NT2/D1 (cell line): ENCODE measurements around the gene MLH3.

Source experiments
- SUZ12 ChIP-seq: IDR thresholded peaks from 2 replicates; pipeline ENCODE4 v1.6.1; 2011; ENCODE audit not compliant: insufficient read length, insufficient read depth; ENCODE audit errors: extremely low read depth
- YY1 ChIP-seq: IDR thresholded peaks from 2 replicates; pipeline ENCODE4 v1.6.1; 2011; ENCODE audit not compliant: insufficient read length, insufficient read depth
- ZNF274 ChIP-seq: IDR thresholded peaks from 2 replicates; pipeline ENCODE4 v1.6.1; 2011; ENCODE audit warnings: mild to moderate bottlenecking, low read depth, low read length

DNA sequence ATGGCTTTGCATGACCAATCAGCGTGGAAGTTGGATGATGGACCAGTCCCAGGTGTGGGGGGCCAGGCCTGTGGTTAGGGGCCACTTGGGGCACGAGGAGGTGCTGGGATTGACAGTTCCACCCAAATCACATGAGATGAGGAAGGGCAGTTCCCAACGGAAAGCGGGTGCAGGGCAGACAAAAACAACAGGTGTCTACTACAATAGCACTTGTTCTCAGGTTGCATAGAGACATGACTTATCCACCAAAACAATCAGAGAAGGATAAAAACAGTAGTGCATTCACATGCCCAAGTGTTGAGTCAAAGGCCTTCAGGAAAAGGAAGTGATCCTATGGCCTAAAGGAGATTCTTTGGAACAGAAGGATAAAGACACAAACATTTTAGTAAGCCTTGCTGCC lies 63.1 kb downstream of the MLH3 start:
- no peak for TF ChIP-seq YY1
- no peak for TF ChIP-seq ZNF274
- TF ChIP-seq SUZ12: no peak
